ENCODE data around the gene ERCC8.
"Not testable (repeated sequence)": the region's sequence is repeated elsewhere in the genome, so short reads cannot be mapped to it uniquely, and the experiment has no call there.

ERCC8 gene

GRCh38 chr5:60903356-60903755 lies 41.5 kb downstream of the ERCC8 start:
- no peak for DNase-seq

GRCh38 chr5:60896991-60897390 lies 47.9 kb downstream of the ERCC8 start:
- DNase-seq: no peak

GRCh38 chr5:60893521-60893920 lies 51.3 kb downstream of the ERCC8 start:
- no peak for DNase-seq

- no peak for DNase-seq
Measured at GRCh38 chr5:60891667-60892066, 53.2 kb downstream of the ERCC8 start.

GRCh38 chr5:60888359-60889061 lies 56.4 kb downstream of the ERCC8 start:
- DNase-seq: no peak

- no peak for DNase-seq
Measured at GRCh38 chr5:60887746-60888145, 57.1 kb downstream of the ERCC8 start.

GRCh38 chr5:60887096-60887495 lies 57.8 kb downstream of the ERCC8 start:
- DNase-seq: no peak

- no peak for DNase-seq
Measured at GRCh38 chr5:60886158-60886557, 58.7 kb downstream of the ERCC8 start.

- no peak for DNase-seq
Measured at GRCh38 chr5:60883229-60883628, 61.6 kb downstream of the ERCC8 start.

- DNase-seq: no peak
Measured at GRCh38 chr5:60872892-60873291, 72.0 kb downstream of the ERCC8 start.

- DNase-seq: no peak
Measured at GRCh38 chr5:60870857-60871256, 74.0 kb downstream of the ERCC8 start.

- DNase-seq: not testable (repeated sequence)
Measured at GRCh38 chr5:60860572-60860971, 84.3 kb downstream of the ERCC8 start.

- no peak for DNase-seq
Measured at GRCh38 chr5:60856066-60856465, 88.8 kb downstream of the ERCC8 start.

- DNase-seq: no peak
Measured at GRCh38 chr5:60852940-60853339, 91.9 kb downstream of the ERCC8 start.

- no peak for DNase-seq
Measured at GRCh38 chr5:60852317-60852716, 92.6 kb downstream of the ERCC8 start.

- DNase-seq: no peak
Measured at GRCh38 chr5:60851626-60852025, 93.2 kb downstream of the ERCC8 start.

GRCh38 chr5:60846298-60846697 lies 98.6 kb downstream of the ERCC8 start:
- DNase-seq: no peak

GRCh38 chr5:60843936-60844905 lies 100.6 kb downstream of the ERCC8 start, which contains the start of gene ELOVL7:
TSS of gene ELOVL7 (minus strand) at chr5:60844269. CDS start at chr5:60787397, 56,872 bp downstream.
- peak; percentile 69 for DNase-seq

- DNase-seq: no peak
Measured at GRCh38 chr5:60843386-60843935, 101.4 kb downstream of the ERCC8 start.

- no peak for DNase-seq
Measured at GRCh38 chr5:60842871-60843385, 101.9 kb downstream of the ERCC8 start.

- no peak for DNase-seq
Measured at GRCh38 chr5:60841361-60841760, 103.5 kb downstream of the ERCC8 start.

GRCh38 chr5:60836131-60836530 lies 108.7 kb downstream of the ERCC8 start:
- DNase-seq: no peak

GRCh38 chr5:60835554-60835953 lies 109.3 kb downstream of the ERCC8 start:
- DNase-seq: no peak
